ENCODE data around the gene ZNF316. TPM values are rescaled to one million over a fixed set of nuclear protein-coding genes. Genes with fewer than 3 reads are reported as not detected.

The ZNF316 gene
- total and polyA plus RNA-seq, 12 donors = 7.6 to 20.8 (median 14.0) TPM

DNA sequence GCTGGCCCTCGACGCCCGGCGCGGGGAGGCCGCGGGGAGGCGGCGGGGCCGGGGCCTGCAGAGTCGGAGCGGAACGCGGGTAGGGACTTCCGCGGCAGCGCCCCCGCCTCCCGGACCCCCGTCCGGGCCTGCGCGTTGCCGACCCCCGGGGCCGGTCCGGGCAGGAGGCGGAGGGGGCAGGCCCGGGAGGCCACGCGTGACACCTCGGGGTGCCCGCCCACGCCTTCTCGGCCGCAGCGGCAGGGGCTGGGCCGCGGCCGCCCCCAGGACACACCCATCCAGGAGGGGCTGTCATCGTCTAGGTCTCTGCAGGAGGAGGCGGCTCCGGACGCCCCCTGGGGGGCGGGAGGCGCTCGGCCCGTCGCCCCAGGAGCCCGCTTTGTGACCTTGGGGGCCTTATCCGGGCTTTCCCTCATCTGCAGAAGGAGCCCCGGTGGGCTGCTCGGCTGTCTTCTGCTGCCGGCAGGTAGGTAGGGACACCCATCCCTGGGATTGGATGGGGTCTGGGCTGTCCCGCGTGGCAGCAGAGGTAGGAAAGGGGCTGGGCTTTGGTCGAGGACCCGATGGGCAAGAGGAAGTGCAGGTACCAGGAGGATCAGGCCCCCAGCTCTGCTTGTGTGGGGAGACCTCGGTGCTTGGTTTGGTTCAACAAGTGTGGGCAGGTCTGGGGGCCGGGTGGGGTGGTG is 569 bp downstream of the ZNF316 start:
- Histone ChIP-seq H3K27me3 (no peaks in the 10 kb centered on the region), H3K4me1 (peaks cover 4 to 36% (median 21%) of the 10 kb centered on the region in 9 donors), H3K9me3 (no peaks in the 10 kb centered on the region), H3K4me3 (peak overlapping the region; percentile 64 to 98 (median 80)), H3K36me3 (peaks cover 0 to 38% (median 0%) of the 10 kb centered on the region in 9 donors), H3K27ac (peak overlapping the region in 9 of 10 donors; percentile 52 to 83 (median 75))
- intact Hi-C loops (cut with DNase I) = loop anchor here in 1 of 10 donors (5.0 kb wide), 1 partner anchor 70 kb away; the partner anchor contains the start of gene ZNF12
- TF ChIP-seq CTCF (IDR thresholded peaks at IDR 0.05) = peak in 8 of 9 donors; percentile 7 to 51 (median 28)
- 1% methylated on average over 60 of the region's 60 CpGs for whole genome bisulfite sequencing, 2 donors
- ATAC-seq = peak in 6 of 8 donors; percentile 20 to 51 (median 38)
- no peak for DNase-seq

GRCh38 chr7:6639032-6639431 is 1.9 kb downstream of the ZNF316 start:
- H3K4me3 ChIP-seq = no peak overlapping the region
- intact Hi-C loops (cut with DNase I) = loop anchor here in 1 of 10 donors (5.0 kb wide), 1 partner anchor 68 kb away; the partner anchor contains the start of gene ZNF12
- peaks cover 0 to 51% (median 6%) of the 10 kb centered on the region in 9 donors for H3K36me3 ChIP-seq
- ATAC-seq = no peak
- peaks cover 4 to 36% (median 21%) of the 10 kb centered on the region in 9 donors for H3K4me1 ChIP-seq
- TF ChIP-seq CTCF (IDR thresholded peaks at IDR 0.05) = no peak
- no peaks in the 10 kb centered on the region for H3K27me3 ChIP-seq
- H3K27ac ChIP-seq = no peak overlapping the region
- H3K9me3 ChIP-seq = no peaks in the 10 kb centered on the region
- no peak for DNase-seq
- WGBS, 2 donors = 67 to 78% methylated on average over 4 of the region's 4 CpGs

DNA sequence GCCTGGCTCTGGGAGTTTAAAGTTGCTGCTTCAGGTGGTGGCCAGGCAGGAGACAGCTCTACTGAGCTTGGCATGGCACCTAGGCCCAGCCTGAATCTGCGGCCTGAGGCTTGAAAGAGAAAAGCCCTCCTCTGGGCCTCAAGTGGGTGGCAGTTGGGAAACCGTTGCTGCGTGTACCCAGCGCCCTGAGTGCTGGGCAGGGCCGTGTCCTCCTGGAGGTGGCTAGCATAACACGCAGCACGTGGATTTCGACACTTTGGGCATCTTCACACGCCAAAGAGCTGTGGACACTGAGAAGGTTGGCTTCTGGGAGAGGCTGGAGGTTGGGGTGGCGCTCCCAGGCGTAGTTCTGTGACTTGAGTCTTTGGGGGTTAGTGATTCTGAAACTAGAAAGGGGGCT is 2.5 kb downstream of the ZNF316 start:
- Histone ChIP-seq H3K9me3 (no peaks in the 10 kb centered on the region), H3K36me3 (peaks cover 0 to 57% (median 8%) of the 10 kb centered on the region in 9 donors), H3K27me3 (no peaks in the 10 kb centered on the region), H3K27ac (no peak overlapping the region), H3K4me3 (no peak overlapping the region), H3K4me1 (peaks cover 4 to 36% (median 21%) of the 10 kb centered on the region in 9 donors)
- intact Hi-C loops (cut with DNase I) = loop anchor here in 1 of 10 donors (5.0 kb wide), 1 partner anchor 68 kb away; the partner anchor contains the start of gene ZNF12
- ATAC-seq (no peak), DNase-seq (no peak)
- TF ChIP-seq CTCF (IDR thresholded peaks at IDR 0.05) = no peak
- WGBS, 2 donors = 95 to 96% methylated on average over 11 of the region's 11 CpGs

- Histone ChIP-seq H3K36me3 (peaks cover 0 to 64% (median 13%) of the 10 kb centered on the region in 9 donors), H3K9me3 (no peaks in the 10 kb centered on the region), H3K4me1 (peaks cover 4 to 36% (median 21%) of the 10 kb centered on the region in 9 donors), H3K27me3 (no peaks in the 10 kb centered on the region), H3K4me3 (no peak overlapping the region), H3K27ac (no peak overlapping the region)
- 61 to 64% methylated on average over 11 of the region's 11 CpGs for WGBS, 2 donors
- ATAC-seq (peak in 6 of 8 donors; percentile 8 to 42 (median 28)), DNase-seq (peak in 1 of 2 donors; percentile 32)
- no peak for TF ChIP-seq CTCF (IDR thresholded peaks at IDR 0.05)
- intact Hi-C loops (cut with DNase I) = no loop called here
These were observed 3.2 kb downstream of the ZNF316 start for GRCh38 chr7:6640246-6640721.
